NCI-H2029 (cell line): Measurements from ENCODE around the gene TPCN2.
"Not testable (repeated sequence)": the region's sequence is repeated elsewhere in the genome, so short reads cannot be mapped to it uniquely, and the experiment has no call there.

Experiments
- DNase-seq: peaks from one replicate; lab custom pipeline; 2025; lab: John Stamatoyannopoulos, UW

Gene TPCN2

DNA sequence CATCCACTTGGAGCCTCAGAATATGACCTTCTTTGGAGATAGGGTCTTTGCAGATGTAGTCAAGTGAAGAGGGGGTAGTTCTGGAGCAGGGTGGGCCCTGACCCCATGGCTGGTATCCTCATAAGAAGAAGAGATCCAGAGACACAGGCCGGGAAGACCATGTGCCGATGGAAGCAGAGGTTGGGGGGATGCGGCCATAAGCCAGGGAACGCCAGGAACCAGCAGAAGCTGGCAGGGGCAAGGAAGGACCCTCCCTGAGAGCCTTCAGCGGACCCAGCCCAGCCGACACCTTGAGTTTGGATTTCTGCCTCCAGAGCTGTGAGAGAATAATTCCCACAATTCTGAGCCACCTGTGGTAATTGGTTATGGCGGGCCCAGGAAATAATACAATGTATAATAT is 80.9 kb downstream of the TPCN2 start:
- no peak for DNase-seq

DNA sequence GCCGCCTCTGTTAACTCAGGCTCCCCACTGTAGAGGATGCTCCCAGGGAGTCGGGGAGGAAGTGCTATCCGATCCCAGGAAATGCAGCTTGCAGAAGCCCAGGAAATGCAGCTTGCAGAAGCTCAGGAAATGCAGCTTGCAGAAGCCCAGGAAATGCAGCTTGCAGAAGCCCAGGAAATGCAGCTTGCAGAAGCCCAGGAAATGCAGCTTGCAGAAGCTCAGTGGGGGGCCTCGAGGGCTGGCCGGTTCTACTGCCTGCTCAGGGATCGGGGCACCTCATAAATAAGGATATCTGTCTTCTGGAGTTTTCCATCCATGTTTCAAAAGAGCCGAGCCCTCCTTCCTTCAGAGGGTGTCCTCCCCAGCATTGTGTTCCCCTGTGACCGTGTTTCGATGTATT is 81.9 kb downstream of the TPCN2 start:
- DNase-seq: no peak

DNA sequence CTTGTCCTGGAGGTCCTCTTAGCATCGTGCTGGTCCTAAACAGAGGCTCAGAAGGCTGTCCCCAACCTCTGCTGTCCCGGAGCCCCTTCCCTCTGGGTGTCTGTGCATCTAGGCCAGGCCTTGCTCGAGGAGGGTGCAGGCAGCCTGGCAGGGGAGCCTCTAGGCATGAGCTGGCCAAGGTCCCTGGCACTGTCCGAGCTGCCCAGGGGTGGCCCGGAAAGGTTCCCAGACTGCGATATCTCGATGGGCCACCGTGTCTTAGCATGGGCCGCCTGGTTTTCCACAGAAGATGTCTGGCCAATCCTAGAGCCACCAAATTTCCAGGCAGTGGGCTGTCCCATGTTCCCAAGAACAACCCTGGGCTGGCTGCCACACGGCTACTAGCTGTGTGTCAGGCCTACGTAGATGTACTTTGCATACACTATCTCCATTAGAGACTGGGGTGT is 82.4 kb downstream of the TPCN2 start:
- DNase-seq: no peak

DNA sequence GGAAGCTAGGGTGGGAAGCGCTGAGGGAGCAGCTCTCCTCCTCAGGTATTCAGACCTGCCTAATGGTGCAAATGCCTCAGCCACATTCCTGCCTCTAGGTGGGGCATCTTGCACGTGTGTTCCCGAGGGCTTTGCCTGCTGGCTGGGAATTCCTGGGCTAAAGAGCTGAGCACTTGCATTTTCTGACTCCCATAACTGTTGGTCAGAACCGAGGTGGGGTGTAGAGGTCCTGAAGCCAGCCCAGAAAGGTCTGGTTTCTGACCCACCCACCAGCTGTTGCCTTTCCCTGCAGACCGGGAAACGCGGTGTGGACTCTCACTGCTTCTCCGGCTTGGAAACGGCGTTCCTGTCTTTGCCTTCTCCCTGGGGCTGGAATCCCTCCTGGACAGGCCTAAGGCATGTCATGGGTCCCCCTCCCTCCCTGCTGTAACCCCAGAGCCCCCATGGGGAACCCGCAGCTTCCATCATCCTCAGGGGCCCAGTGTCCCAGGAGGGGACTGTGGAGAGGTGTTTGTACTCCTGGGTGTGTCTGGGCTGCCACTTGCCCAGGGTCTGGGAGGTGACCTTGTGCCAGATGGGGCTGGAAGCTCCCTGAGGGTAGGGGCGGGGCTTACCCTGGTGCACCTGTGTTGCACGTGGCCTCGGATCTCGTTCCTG is 83.0 kb downstream of the TPCN2 start:
- peak; percentile 45 for DNase-seq

GRCh38 chr11:69132301-69132670 is 83.6 kb downstream of the TPCN2 start:
- no peak for DNase-seq

DNA sequence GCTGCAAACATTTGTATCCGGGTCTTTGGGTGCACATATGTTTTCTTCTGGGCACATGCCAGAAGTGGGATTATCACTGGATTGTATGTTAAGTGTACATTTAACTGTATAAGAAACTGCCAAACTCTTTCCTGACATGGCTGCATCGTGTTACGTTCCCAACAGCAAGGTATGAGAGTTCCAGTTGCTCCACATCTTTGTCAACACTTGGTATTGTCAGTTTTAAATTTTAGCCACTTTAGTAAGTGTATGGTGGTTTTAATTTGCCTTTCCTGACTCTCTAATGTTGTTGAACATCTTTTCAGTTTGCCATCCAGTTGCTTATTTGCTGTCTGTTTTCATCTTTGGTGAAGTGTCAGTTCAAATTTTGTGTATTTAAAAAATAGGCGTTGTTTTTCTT is 84.5 kb downstream of the TPCN2 start:
- DNase-seq: no peak

- not testable (repeated sequence) for DNase-seq
Observed at GRCh38 chr11:69134182-69134581, 85.5 kb downstream of the TPCN2 start.

- DNase-seq: no peak
Observed at GRCh38 chr11:69134957-69135356, 86.2 kb downstream of the TPCN2 start.

DNA sequence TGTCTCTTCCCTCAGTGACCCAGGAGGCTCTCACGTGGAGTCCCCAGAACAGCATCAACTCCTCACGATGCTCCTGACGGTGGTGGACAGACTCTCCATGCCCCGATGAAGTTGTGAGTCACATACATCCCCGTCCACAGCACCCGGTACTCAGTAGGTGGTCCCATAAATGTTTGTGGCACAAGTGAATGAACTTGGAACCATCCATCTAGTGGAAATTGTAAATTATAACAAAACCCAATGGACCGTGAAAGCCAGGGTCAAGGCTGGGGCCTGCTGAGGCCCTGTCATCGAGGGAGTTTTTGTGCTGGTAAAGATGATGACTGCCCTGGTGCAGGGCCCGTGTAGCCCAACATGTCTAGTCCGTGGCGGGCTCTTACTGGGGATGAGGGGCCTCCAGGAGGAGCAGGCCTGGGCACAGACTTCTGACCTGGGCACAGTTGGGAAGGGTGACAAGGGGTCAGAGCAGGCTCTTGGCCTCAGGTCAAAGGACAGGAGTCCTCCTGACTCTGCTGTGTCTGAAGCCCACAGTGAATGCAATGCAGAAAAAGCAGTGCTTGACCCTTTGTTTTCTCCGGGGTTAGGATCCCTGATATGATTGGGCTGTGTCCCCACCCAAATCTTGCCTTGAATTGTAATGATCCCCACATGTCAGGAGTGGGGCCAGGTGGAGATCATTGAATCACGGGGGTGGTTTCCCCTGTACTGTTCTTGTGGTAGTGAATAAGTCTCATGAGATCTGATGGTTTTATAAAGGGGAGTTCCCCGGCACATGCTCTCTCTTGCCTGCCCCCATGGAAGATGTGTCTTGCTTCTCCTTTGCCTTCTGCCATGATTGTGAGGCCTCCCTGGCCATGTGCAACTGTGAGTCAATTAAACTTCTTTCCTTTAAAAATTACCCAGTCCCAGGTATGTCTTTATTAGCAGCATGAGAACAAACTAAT is 87.0 kb downstream of the TPCN2 start:
- DNase-seq: no peak

DNA sequence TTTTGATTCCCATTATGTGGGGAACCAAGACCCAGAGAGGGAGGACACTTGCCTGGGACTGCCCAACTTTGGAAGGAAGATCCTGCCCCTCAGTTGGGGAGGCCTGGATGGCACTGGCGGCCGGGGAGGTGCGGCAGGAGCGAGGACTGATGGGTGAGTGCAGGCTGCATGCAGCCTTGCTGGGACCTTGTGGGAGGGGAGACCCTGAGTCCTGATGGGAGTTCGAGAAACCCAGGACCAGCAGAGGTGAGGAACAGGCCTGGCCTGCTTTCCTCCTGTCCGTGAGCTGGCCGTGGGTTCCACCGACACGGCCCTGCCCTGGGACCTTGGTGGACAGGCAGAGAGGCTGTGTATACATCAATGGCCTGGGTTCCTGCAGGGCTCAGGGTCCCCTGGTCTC is 87.7 kb downstream of the TPCN2 start:
- DNase-seq: no peak

GRCh38 chr11:69137151-69137844 is 88.6 kb downstream of the TPCN2 start:
- DNase-seq: no peak

DNA sequence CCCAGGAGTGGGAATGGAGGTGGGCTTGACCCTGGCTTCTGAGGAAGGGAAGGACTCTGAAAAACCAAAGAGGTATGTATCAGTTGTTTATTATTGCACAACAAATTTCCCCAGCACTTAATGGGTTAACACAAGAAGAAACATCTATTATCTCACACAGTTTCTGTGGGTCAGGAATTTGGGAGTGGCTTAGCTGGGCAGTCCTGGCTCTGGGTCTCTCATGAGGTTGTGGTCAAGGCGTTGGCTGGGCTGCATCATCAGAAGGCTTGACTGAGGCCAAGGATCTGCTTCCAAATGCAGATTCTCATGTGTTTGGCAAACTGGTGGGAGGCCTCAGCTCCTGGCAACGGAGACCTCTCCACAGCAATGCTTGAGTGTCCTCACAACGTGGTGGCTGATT is 89.5 kb downstream of the TPCN2 start:
- DNase-seq: no peak

GRCh38 chr11:69140161-69140560 is 91.4 kb downstream of the TPCN2 start:
- not testable (repeated sequence) for DNase-seq

DNA sequence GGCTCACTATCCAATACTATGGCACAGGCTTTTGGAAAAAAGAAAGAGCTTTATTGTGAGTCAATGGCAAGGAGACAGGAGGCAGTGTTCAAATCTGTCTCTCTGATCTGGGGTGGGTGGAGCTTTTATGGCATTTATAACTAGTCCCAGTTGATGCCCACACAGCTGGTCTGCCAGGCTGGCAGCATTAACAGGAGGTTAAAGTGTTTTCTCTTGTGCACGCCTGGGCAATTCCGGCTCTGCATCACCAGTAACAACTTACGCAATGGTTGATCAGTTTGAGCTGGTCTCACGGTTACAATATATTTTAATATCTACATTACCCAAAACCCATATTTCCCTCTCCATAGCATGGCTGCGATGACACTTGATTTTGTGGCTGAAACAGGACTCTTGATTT is 91.9 kb downstream of the TPCN2 start:
- DNase-seq: no peak

- DNase-seq: no peak
Observed at GRCh38 chr11:69141742-69142141, 93.0 kb downstream of the TPCN2 start.

GRCh38 chr11:69142895-69143294 is 94.2 kb downstream of the TPCN2 start:
- no peak for DNase-seq

DNA sequence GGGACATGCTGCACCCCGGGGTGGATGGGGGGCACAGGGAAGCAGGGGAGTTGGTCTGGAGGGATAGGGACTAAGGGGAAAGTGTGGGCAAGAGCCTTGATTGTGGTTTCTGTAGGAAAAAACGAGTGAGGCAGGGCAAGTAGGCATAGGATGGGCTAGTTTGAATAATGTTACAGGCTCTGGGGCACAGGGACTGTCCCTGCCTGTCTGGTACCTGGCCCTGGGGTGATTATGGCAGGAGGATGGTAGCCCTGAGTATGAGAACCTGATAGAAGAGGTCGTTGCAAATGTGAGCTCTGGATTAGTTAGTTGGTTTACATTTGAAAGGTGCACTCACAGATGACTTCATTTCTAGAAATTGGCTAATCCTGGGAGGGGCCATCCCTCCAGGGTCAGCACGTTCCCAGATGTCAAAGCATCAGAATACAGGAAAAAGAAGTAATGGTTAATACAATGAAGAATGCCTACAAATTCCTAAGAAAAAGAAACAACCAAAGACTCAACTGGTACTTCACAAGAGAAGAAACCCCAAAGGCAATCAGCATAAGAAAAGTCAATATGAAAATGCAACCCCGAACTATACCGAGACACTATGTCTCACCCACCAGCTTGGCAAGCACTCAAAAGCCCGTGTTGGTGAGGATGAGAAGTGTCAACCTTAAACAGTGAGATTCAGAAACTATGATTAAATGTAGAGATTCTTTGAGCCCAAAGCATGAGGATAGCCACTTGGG is 95.8 kb downstream of the TPCN2 start:
- no peak for DNase-seq

GRCh38 chr11:69145050-69145380 is 96.3 kb downstream of the TPCN2 start:
- DNase-seq: no peak

GRCh38 chr11:69148377-69148762 is 99.6 kb downstream of the TPCN2 start:
- no peak for DNase-seq

GRCh38 chr11:69148806-69149205 is 100.1 kb downstream of the TPCN2 start:
- DNase-seq: no peak

DNA sequence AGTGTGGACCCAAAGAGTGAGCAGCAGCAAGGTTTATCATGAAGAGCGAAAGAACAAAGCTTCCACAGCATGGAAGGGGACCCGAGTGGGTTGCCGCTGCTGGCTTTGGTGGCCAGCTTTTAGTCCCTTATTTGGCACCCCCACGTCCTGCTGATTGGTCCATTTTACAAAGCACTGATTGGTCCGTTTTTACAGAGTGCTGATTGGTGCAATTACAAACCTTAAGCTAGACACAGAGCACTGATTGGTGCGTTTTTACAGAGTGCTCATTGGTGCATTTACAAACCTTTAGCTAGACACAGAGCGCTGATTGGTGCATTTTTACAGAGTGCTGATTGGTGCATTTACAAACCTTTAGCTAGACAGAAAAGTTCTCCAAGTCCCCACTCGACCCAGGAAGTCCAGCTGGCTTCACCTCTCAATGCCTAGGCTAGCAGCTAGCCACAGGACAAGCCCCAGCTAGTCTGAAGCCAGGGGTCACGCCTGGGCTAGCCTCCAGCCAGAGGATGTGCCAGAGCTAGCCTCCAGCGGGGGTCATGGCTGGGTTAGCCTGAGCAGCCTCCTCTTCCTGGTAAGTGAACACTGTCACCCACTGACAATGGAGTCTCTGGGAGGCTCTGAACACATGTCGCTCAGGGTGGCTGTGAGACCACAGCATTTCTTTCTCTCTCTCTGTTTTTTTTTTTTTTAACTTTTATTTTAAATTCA is 100.8 kb downstream of the TPCN2 start:
- DNase-seq: not testable (repeated sequence)

- DNase-seq: no peak
Observed at GRCh38 chr11:69150175-69150574, 101.4 kb downstream of the TPCN2 start.
